OCI-LY1 (cell line): ENCODE results near the gene SRPRA.

Source experiments
- CTCF ChIP-seq: fragments of 200-600 bp; sonication (generic), shearing (Covaris generic); IDR thresholded peaks from 2 replicates; pipeline ENCODE4 v1.5.1; 2017; ENCODE audit warnings: mild to moderate bottlenecking, antibody characterized with exemption, low read length, moderate library complexity, mixed read lengths
- EZH2 ChIP-seq: fragments of 200-600 bp; sonication (generic), shearing (Covaris generic); IDR thresholded peaks from 2 replicates; pipeline ENCODE4 v1.8.0; 2017; ENCODE audit warnings: borderline replicate concordance, mixed run types, mild to moderate bottlenecking, antibody characterized with exemption, low read length, moderate library complexity, mixed read lengths

- TF ChIP-seq CTCF (no peak), EZH2 (no peak)
These were observed 42.3 kb upstream of the SRPRA start for GRCh38 chr11:126310992-126311310.
